ENCODE data around the gene MORN4.
A peak's percentile ranks its signal among the peaks of the same experiment; 100 is the strongest.

Gene MORN4

DNA sequence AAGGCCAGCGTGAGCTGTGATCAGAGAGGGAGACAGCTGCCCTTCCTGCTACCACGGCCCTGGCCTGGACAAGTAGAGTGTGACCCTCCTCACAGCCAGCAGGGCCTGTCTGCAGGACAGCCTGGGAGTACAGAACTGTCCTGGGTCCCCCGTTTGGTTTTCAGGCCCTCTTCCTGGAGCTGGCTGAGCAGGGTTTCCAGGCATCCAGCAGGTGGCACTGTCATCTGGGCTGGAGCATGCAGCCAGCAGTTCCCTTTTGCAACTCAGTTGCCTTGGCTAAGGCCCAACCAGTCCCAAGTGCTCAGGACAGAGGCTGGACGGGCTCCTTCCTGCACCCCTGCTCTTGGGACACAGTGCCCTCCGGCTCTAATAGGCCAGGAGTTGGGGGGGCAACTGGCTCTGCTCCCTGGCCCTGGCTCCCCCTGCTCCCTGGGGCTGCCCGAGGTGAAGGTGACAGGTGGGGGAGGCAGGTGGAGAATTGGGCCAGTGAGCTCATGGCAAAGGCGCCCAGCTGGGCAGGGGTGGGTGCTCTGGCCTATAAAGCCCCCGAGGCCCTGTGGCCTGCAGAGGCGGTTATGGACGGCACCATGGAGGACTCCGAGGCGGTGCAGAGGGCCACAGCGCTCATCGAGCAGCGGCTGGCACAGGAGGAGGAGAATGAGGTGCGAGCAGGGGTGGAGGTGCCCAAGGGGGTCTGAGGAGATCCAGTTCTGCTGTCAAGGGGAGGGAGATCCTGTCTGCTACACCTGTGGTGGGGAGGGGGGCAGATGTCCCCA, 60.9 kb downstream of the MORN4 start, which contains the start of gene ANKRD2:
Gene ANKRD2 (plus strand): TSS at position 566 of the 776 bp plus-strand sequence. CDS start 10 bp downstream, at position 576.
- peak; percentile 92 for DNase-seq

DNA sequence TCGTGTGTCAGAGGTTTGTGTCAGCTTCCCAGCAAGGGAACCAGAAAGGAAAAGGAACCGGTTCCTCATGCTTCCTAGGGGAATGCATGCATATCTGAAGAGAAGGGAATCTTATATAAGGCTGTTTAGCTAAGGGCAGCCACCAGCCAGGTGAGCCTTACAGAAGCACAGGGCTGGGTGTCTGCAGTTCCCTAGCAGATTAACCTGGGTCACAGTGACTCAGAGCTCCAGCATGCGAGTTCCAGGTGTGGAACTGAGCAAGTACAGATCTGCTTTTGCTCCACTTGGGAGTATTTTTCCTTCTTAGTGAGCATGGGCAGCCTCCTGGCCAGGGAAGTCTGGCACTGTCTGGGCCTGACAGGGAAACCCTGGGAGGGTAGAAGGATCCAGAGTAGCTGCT, 61.7 kb downstream of the MORN4 start:
- no peak for DNase-seq

DNA sequence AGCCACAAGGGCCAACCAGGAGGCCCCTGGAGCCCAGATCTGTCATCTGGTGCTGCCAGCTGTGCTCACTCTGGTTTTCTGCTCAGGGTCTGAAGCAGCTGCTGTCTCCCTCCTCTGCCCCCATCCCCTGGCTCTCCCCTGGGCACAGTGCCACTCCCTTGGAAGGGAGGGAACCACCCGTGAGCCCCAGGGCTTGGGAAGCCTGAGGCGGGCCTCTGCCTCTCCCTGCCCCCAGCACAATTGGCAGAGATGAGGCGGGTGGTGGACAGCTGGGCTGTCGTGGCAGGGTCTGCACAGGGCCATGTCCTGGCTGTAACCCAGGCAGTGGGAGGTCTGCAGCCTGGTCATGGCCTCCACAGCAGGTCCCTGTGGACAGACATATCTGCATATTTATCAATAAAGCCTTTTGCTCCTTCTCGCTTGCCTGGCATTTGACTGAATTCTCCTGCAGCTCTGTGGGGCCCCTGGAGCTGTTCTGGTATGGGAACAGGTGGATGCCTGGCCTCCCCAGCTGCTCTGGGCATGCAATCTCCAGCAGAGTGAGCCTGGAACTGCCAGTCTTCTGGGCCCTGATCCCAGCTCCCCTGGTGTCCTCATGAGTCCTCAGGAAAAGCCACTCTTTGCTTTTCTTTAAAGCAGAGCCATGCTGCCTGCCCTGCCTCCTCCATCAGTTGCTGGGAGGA, 62.4 kb downstream of the MORN4 start:
- no peak for DNase-seq

DNA sequence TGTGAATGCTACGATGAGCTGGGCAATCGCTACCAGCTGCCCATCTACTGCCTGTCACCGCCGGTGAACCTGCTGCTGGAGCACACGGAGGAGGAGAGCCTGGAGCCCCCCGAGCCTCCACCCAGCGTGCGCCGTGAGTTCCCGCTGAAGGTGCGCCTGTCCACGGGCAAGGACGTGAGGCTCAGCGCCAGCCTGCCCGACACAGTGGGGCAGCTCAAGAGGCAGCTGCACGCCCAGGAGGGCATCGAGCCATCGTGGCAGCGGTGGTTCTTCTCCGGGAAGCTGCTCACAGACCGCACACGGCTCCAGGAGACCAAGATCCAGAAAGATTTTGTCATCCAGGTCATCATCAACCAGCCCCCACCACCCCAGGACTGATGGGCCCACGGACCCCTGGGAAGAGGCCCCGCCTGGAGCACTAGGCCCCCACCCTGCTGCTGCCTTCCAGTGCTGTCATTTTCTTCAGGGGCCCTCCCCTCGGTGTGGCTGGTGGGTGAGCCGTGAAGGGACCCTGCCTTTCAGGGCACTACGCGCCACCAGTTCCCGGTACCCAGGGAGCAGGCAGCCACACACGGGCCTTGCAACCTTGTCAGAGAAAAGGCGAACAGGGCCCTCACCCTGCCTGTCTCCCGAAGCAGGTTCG, 63.0 kb downstream of the MORN4 start:
- no peak for DNase-seq

DNA sequence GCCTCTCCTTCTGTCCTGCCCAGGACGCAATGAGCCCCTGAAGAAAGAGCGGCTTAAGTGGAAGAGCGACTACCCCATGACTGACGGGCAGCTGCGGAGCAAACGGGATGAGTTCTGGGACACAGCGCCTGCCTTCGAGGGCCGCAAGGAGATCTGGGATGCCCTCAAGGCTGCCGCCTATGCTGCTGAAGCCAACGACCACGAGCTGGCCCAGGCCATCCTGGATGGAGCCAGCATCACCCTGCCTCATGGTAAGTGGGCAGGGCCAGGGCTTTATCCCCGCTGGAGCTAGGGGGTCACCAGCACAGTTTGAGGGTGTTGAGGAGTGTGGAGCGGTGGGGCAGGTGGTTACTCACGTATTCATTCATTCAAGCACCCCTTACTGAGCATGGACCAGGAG, 65.4 kb downstream of the MORN4 start:
- no peak for DNase-seq

DNA sequence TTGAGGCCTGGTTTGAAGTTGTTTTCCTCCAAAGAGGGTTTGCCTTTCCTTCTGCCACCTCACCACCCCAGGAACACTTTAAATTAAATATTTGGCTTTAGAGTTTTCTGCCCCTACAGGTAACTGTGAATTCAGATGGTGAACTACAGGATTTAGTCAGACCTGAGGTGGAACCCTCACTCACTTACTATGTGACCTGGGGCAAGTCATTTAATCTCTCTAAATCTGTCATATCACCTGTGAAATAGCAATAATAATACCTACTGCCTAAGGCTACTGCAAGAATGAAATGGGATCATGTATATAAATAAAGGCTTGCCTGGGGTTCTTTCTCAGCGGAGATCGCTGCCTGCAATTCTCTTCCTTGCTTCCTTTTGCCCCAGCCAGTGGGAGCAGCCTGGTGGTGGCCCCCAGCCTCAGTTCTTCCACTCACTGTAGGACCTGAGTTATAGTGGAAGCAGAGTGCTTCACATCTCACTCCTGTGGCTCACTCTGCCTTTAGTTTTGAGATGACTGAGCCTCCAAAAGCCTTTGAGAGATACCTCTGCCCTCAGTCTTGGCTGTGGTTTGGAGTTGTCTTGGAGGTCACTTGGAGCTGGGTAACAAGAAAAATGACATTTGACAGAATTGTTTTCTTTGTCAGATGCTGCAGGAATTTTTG, 66.8 kb downstream of the MORN4 start:
- DNase-seq = no peak

DNA sequence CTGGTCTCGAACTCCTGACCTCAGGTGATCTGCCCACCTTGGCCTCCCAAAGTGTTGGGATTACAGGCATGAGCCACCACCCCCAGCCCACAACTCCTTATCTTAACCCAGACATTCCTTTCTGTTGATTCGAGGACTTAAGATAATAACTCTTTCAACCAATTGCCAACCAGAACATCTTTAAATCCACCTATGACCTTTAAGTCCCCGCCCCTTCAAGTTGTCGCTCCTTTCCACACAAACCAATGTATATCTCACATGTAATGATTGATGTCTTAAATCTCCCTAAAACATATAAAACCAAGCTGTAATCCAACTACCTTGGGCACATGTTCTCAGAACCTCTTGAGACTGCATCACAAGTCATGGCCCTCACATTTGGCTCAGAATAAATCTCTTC, 68.5 kb downstream of the MORN4 start:
- peak; percentile 31 for DNase-seq

Data from hematopoietic multipotent progenitor cell treated with erythropoietin and hydrocortisone succinate and interleukin-3 and kit ligand, for 6 days (in vitro differentiated cells).